Left lung (tissue), 10 donors: ENCODE results near the gene CLMP. TPM values are rescaled to one million over a fixed set of nuclear protein-coding genes. Genes with fewer than 3 reads are reported as not detected.

Source experiments
- ATAC-seq: fragments of 200-7000 bp; cut with Tn5 transposase; one replicate; pipeline ENCODE4 v1.9.1; 2020; ENCODE audit warnings: moderate library complexity
- DNase-seq, 4 donors: peaks; one replicate each; pipeline ENCODE4 v3.0.0-alpha.2; 2013 to 2020
- H3K27ac ChIP-seq, 2 donors: fragments of 200-600 bp; sonication (generic) in 1 of 2; one replicate each; pipeline versions ENCODE4 v1.5.0 to v1.8.0; 2020 to 2021
- H3K27me3 ChIP-seq, 2 donors: fragments of 200-600 bp; sonication (generic) in 1 of 2; one replicate each; pipeline versions ENCODE4 v1.5.0 to v1.8.0; 2020 to 2021
- H3K36me3 ChIP-seq, 2 donors: fragments of 200-600 bp; sonication (generic) in 1 of 2; one replicate each; pipeline versions ENCODE4 v1.5.0 to v1.8.0; 2020 to 2021
- H3K4me1 ChIP-seq, 2 donors: fragments of 200-600 bp; one replicate each; pipeline ENCODE4 v1.8.0; 2021
- H3K4me3 ChIP-seq, 2 donors: fragments of 200-600 bp; sonication (generic) in 1 of 2; one replicate each; pipeline versions ENCODE4 v1.5.0 to v1.8.0; 2020 to 2021; ENCODE audit warnings: mild to moderate bottlenecking in 1 of 2
- H3K9me3 ChIP-seq, 2 donors: fragments of 200-600 bp; sonication (generic) in 1 of 2; one replicate each; pipeline versions ENCODE4 v1.5.0 to v1.8.0; 2020 to 2021
- intact Hi-C, 2 donors: fragments of 100-400 bp; cut with DNase I; formaldehyde crosslinking; loops; one replicate each; pipeline versions ENCODE4 v1.11.2 to v1.14.2; 2022
- polyA plus RNA-seq, 6 donors: library from polyadenylated mRNA; unstranded; fragments of 120-200 nt; gene quantifications; one replicate each; pipeline ENCODE4 v1.2.1, GENCODE V29; 2013; ENCODE audit not compliant: insufficient read length in 6 of 6
- total RNA-seq, 2 donors: library from RNA; stranded (reverse); fragmentation: NEBNext Ultra II Directional; extraction: Animal tissue kit (Norgen Biotek cat#: 25700); gene quantifications; one replicate each; pipeline ENCODE4 v1.2.1, GENCODE V29; 2021
- TF ChIP-seq, protein P1 (sequence below), 2 donors: fragments of 200-600 bp; sonication (generic) in 1 of 2; IDR thresholded peaks; one replicate each; pipeline versions ENCODE4 v1.5.0 to v1.8.0; 2021; ENCODE audit warnings: antibody characterized with exemption in 2 of 2
- donor health status: DM: no; HTN: yes; CAD: no.
- donor health status: DM: no; HTN: no; CAD: no.

CLMP gene
- total and polyA plus RNA-seq, 8 donors: 16.5 to 22.5 (median 18.1) TPM

DNA sequence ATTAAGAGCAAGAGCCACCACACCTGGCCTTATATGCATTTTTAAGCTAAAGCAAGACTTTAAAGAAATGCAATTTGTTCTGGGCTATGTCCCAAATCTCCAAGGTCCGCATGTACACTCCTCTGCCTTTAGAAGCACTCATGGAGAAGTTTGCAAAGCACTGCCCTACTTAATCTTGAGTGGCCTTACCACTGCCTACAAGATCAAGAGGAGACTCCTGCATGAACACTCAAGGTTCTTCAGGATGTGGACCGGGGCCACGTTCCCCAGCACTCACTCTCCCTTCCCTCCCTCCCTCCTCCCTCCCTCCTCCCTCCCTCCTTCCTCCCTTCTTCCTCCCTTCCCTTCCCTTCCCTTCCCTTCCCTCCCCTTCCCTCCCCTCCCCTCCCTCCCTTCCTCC is 69.9 kb downstream of the CLMP start:
- H3K27ac ChIP-seq: peak overlapping the region in 1 of 2 donors; percentile 41

DNA sequence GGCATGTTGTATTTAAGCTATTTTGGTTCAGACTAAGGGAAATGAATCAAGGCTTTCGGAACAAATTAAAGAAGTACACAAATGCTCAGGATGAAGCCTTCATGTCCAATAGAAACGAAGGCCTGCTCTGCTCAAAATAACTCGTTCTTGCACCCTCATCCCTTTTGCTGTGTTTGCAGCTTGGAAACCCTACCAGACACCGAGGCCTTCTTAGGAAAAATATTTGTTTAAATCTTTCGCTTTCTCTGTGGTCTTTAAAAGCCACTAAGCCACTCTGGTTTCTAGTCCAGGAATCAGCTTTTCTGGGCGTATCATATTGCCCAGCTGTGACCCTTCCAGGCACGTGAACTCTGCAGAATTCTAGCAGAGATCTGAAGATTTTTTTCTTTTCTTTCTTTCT is 72.2 kb downstream of the CLMP start:
- DNase-seq: no peak
- Histone ChIP-seq H3K4me1 (peaks cover 0 to 9% of the 10 kb centered on the region in 2 donors), H3K27me3 (peaks cover 0 to 8% of the 10 kb centered on the region in 2 donors), H3K9me3 (no peaks in the 10 kb centered on the region), H3K27ac (peak overlapping the region; percentile 34 to 72), H3K4me3 (no peak overlapping the region), H3K36me3 (no peaks in the 10 kb centered on the region)
- intact Hi-C loops: no loop called here
- TF ChIP-seq, protein P1, sequence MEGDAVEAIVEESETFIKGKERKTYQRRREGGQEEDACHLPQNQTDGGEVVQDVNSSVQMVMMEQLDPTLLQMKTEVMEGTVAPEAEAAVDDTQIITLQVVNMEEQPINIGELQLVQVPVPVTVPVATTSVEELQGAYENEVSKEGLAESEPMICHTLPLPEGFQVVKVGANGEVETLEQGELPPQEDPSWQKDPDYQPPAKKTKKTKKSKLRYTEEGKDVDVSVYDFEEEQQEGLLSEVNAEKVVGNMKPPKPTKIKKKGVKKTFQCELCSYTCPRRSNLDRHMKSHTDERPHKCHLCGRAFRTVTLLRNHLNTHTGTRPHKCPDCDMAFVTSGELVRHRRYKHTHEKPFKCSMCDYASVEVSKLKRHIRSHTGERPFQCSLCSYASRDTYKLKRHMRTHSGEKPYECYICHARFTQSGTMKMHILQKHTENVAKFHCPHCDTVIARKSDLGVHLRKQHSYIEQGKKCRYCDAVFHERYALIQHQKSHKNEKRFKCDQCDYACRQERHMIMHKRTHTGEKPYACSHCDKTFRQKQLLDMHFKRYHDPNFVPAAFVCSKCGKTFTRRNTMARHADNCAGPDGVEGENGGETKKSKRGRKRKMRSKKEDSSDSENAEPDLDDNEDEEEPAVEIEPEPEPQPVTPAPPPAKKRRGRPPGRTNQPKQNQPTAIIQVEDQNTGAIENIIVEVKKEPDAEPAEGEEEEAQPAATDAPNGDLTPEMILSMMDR (IDR thresholded peaks at IDR 0.05): no peak
- ATAC-seq: no peak

More for the DNA sequence above, 69.9 kb downstream of the CLMP start:
- H3K4me1 ChIP-seq: peaks cover 0 to 9% of the 10 kb centered on the region in 2 donors
- peak in 1 of 4 donors; percentile 50 for DNase-seq
- H3K9me3 ChIP-seq: no peaks in the 10 kb centered on the region
- ATAC-seq: peak; percentile 90
- intact Hi-C loops: no loop called here
- H3K27me3 ChIP-seq: peaks cover 0 to 8% of the 10 kb centered on the region in 2 donors
- no peak overlapping the region for H3K4me3 ChIP-seq
- TF ChIP-seq, protein P1 (IDR thresholded peaks at IDR 0.05): no peak
- H3K36me3 ChIP-seq: no peaks in the 10 kb centered on the region

- DNase-seq: peak in 2 of 4 donors; percentile 59 to 78
- H3K27me3 ChIP-seq: peaks cover 0 to 8% of the 10 kb centered on the region in 2 donors
- peak; percentile 66 for ATAC-seq
- H3K36me3 ChIP-seq: no peaks in the 10 kb centered on the region
- intact Hi-C loops: no loop called here
- TF ChIP-seq, protein P1 (IDR thresholded peaks at IDR 0.05): no peak
- H3K4me3 ChIP-seq: no peak overlapping the region
- H3K4me1 ChIP-seq: peaks cover 0 to 9% of the 10 kb centered on the region in 2 donors
- H3K27ac ChIP-seq: peak overlapping the region; percentile 34 to 72
- no peaks in the 10 kb centered on the region for H3K9me3 ChIP-seq
Observed at GRCh38 chr11:123122341-123122740, 72.7 kb downstream of the CLMP start.

DNA sequence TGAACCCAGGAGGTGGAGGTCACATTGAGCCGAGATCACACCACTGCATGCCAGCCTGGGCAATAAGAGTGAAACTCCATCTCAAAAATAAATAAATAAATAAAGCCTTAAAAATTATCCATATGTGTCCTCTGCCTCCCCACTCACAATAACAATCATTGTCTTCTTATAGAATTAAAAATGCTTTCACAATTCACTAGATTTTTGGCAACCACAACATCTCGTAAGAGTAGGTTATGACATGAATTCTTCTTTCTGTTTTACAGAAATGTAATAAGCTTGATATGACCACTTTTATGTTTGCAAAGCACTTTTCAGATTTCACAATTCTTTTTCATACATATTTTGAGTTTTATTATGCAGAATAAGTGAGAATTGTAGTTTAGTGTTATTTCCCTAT is 78.6 kb downstream of the CLMP start:
- peaks cover 0 to 3% of the 10 kb centered on the region in 2 donors for H3K27me3 ChIP-seq
- TF ChIP-seq, protein P1 (IDR thresholded peaks at IDR 0.05): no peak
- ATAC-seq (no peak), DNase-seq (no peak)
- H3K27ac ChIP-seq: no peak overlapping the region
- H3K36me3 ChIP-seq: no peaks in the 10 kb centered on the region
- H3K4me1 ChIP-seq: peaks cover 0 to 1% of the 10 kb centered on the region in 2 donors
- intact Hi-C loops: no loop called here
- no peak overlapping the region for H3K4me3 ChIP-seq
- H3K9me3 ChIP-seq: peaks cover 0 to 2% of the 10 kb centered on the region in 2 donors

- TF ChIP-seq, protein P1 (IDR thresholded peaks at IDR 0.05): peak; percentile 70 to 71
- ATAC-seq (peak; percentile 91), DNase-seq (peak in 1 of 4 donors; percentile 28)
- H3K27ac ChIP-seq: peak overlapping the region in 1 of 2 donors; percentile 42
- H3K36me3 ChIP-seq: no peaks in the 10 kb centered on the region
- intact Hi-C loops: loop anchor here in 1 of 2 donors (5.0 kb wide), 1 partner anchor 136 kb away; no protein-coding TSS in a partner anchor
- H3K4me3 ChIP-seq: no peak overlapping the region
- peaks cover 0 to 2% of the 10 kb centered on the region in 2 donors for H3K4me1 ChIP-seq
- H3K27me3 ChIP-seq: no peaks in the 10 kb centered on the region
- peaks cover 0 to 2% of the 10 kb centered on the region in 2 donors for H3K9me3 ChIP-seq
Observed at GRCh38 chr11:123111465-123111864, 83.6 kb downstream of the CLMP start.
